ENCODE data around the gene TNNT3.
"Not testable (repeated sequence)": the region's sequence is repeated elsewhere in the genome, so short reads cannot be mapped to it uniquely, and the experiment has no call there.

The TNNT3 gene

GRCh38 chr11:1884303-1884700 is 35.2 kb upstream of the TNNT3 start:
- no peak overlapping the region for H3K4me3 ChIP-seq (ENCODE audit: low read length)
- TF ChIP-seq CTCF (conservative IDR thresholded peaks at IDR 0.05; ENCODE audit: low read depth, low read length) = no peak
- no peak for DNase-seq (ENCODE audit: low read depth)

GRCh38 chr11:1886551-1886950 is 33.0 kb upstream of the TNNT3 start:
- DNase-seq (ENCODE audit: low read depth); H3K4me3 ChIP-seq (ENCODE audit: low read length): not testable (repeated sequence)

GRCh38 chr11:1887451-1888346 is 31.8 kb upstream of the TNNT3 start:
- TF ChIP-seq CTCF (conservative IDR thresholded peaks at IDR 0.05; ENCODE audit: low read depth, low read length) = no peak
- DNase-seq (ENCODE audit: low read depth) = no peak
- H3K4me3 ChIP-seq (ENCODE audit: low read length) = no peak overlapping the region

GRCh38 chr11:1888347-1888753 is 31.2 kb upstream of the TNNT3 start:
- no peak overlapping the region for H3K4me3 ChIP-seq (ENCODE audit: low read length)
- DNase-seq (ENCODE audit: low read depth) = no peak
- no peak for TF ChIP-seq CTCF (conservative IDR thresholded peaks at IDR 0.05; ENCODE audit: low read depth, low read length)

- DNase-seq (ENCODE audit: low read depth) = no peak
- no peak for TF ChIP-seq CTCF (conservative IDR thresholded peaks at IDR 0.05; ENCODE audit: low read depth, low read length)
- H3K4me3 ChIP-seq (ENCODE audit: low read length) = no peak overlapping the region
Observed at GRCh38 chr11:1888811-1889210, 30.7 kb upstream of the TNNT3 start.

- no peak for DNase-seq (ENCODE audit: low read depth)
- no peak overlapping the region for H3K4me3 ChIP-seq (ENCODE audit: low read length)
- TF ChIP-seq CTCF (conservative IDR thresholded peaks at IDR 0.05; ENCODE audit: low read depth, low read length) = no peak
Observed at GRCh38 chr11:1889224-1889930, 30.1 kb upstream of the TNNT3 start.

GRCh38 chr11:1889941-1890855 is 29.3 kb upstream of the TNNT3 start:
- no peak overlapping the region for H3K4me3 ChIP-seq (ENCODE audit: low read length)
- TF ChIP-seq CTCF (conservative IDR thresholded peaks at IDR 0.05; ENCODE audit: low read depth, low read length) = no peak
- no peak for DNase-seq (ENCODE audit: low read depth)

Measured in retinal pigment epithelial cell (primary cell).